GM12891 (cell line): ENCODE data around the gene TMEFF1. TPM values are rescaled to one million over a fixed set of nuclear protein-coding genes. Genes with fewer than 3 reads are reported as not detected.
A peak's percentile ranks its signal among the peaks of the same experiment; 100 is the strongest.

Source experiments
- DNase-seq: peaks from one replicate; pipeline ENCODE4 v3.0.0; 2011; ENCODE audit warnings: low spot score; ENCODE audit not compliant: insufficient read length
- FAIRE-seq: peaks from 2 replicates; lab custom pipeline; 2011; peaks lifted over from hg19 to GRCh38; lab: Jason Lieb, UNC
- PAX5 ChIP-seq: IDR thresholded peaks from 2 replicates; pipeline ENCODE4 v1.6.1; 2011; ENCODE audit warnings: low read length, moderate library complexity, mild to moderate bottlenecking; ENCODE audit not compliant: insufficient read depth, severe bottlenecking
- POLR2A ChIP-seq: IDR thresholded peaks from 2 replicates; pipeline ENCODE4 v1.6.1; 2011; ENCODE audit warnings: low read depth, low read length, control low read depth
- POLR2AphosphoS5 ChIP-seq: IDR thresholded peaks from 2 replicates; pipeline ENCODE4 v1.6.1; 2011; ENCODE audit warnings: low read depth, low read length, control low read depth
- POU2F2 ChIP-seq: IDR thresholded peaks from 2 replicates; pipeline ENCODE4 v1.6.1; 2011; ENCODE audit warnings: low read depth, mild to moderate bottlenecking, control low read depth, low read length, moderate library complexity
- SPI1 ChIP-seq: IDR thresholded peaks from 2 replicates; pipeline ENCODE4 v1.6.1; 2011; ENCODE audit warnings: low read depth, low read length, control low read depth
- TAF1 ChIP-seq: IDR thresholded peaks from 2 replicates; pipeline ENCODE4 v1.6.1; 2011; ENCODE audit warnings: low read depth, low read length, control low read depth
- polyA plus RNA-seq: library from polyadenylated mRNA; unstranded; fragments of >200 nt; gene quantifications from one replicate; pipeline ENCODE4 v1.2.1, GENCODE V29; 2012; ENCODE audit warnings: low read depth, missing spikeins, inconsistent platforms; ENCODE audit not compliant: missing spikeins

The TMEFF1 gene
- polyA plus RNA-seq = 0.04 TPM

- DNase-seq (peak; percentile 68), FAIRE-seq (no peak)
- TF ChIP-seq TAF1 (no peak), POU2F2 (no peak), SPI1 (no peak), POLR2AphosphoS5 (no peak), PAX5 (no peak), POLR2A (no peak)
These were observed at the start of gene TMEFF1 for GRCh38 chr9:100472788-100473275. Gene TMEFF1, plus strand, starts transcription at chr9:100473149. Its CDS starts 396 bp downstream, at chr9:100473545.

GRCh38 chr9:100425758-100426157, 47.2 kb upstream of the TMEFF1 start:
- TF ChIP-seq POLR2AphosphoS5 (no peak), POLR2A (no peak), PAX5 (no peak), POU2F2 (no peak), SPI1 (no peak), TAF1 (no peak)
- DNase-seq (no peak), FAIRE-seq (no peak)

GRCh38 chr9:100426189-100426529, 46.8 kb upstream of the TMEFF1 start:
- no peak for FAIRE-seq
- TF ChIP-seq TAF1 (no peak), POLR2A (no peak), PAX5 (no peak), POLR2AphosphoS5 (no peak), POU2F2 (no peak), SPI1 (no peak)
- DNase-seq = no peak

- FAIRE-seq (peak; percentile 58), DNase-seq (peak; percentile 75)
- TF ChIP-seq POLR2A (no peak), POU2F2 (peak; percentile 34; the same call in 1 of the 2 replicates), TAF1 (0 out of 2 replicates have a peak, but pooled peaks have one; percentile 10)
These were observed 46.2 kb upstream of the TMEFF1 start, which contains the start of gene MSANTD3 for GRCh38 chr9:100426530-100427365. Gene MSANTD3, plus strand, starts transcription at chr9:100427143. Its CDS starts 14,796 bp downstream, at chr9:100441939.

- FAIRE-seq (no peak), DNase-seq (no peak)
- no peak for TF ChIP-seq POLR2A
- no peak for TF ChIP-seq POLR2AphosphoS5
- no peak for TF ChIP-seq SPI1
These were observed 45.3 kb upstream of the TMEFF1 start for GRCh38 chr9:100427366-100428263.

- no peak for FAIRE-seq
- TF ChIP-seq SPI1 (peak; percentile 43; the same call in 1 of the 2 replicates), POLR2A (no peak)
- DNase-seq = no peak
These were observed 43.9 kb upstream of the TMEFF1 start for GRCh38 chr9:100428871-100429654.

GRCh38 chr9:100430286-100430940, 42.5 kb upstream of the TMEFF1 start:
- FAIRE-seq = no peak
- no peak for DNase-seq
- no peak for TF ChIP-seq POLR2AphosphoS5
- no peak for TF ChIP-seq PAX5
- no peak for TF ChIP-seq SPI1
- TF ChIP-seq POU2F2 = no peak
- TF ChIP-seq TAF1 = no peak
- TF ChIP-seq POLR2A = no peak

- no peak for TF ChIP-seq SPI1
- no peak for TF ChIP-seq POLR2A
- no peak for TF ChIP-seq PAX5
- no peak for TF ChIP-seq POLR2AphosphoS5
- TF ChIP-seq TAF1 = no peak
- TF ChIP-seq POU2F2 = no peak
- DNase-seq (no peak), FAIRE-seq (no peak)
These were observed 41.1 kb upstream of the TMEFF1 start for GRCh38 chr9:100431886-100432285.

GRCh38 chr9:100432736-100433135, 40.2 kb upstream of the TMEFF1 start:
- FAIRE-seq = no peak
- TF ChIP-seq POU2F2 (no peak), PAX5 (no peak), SPI1 (no peak), POLR2A (no peak), TAF1 (no peak), POLR2AphosphoS5 (no peak)
- DNase-seq = no peak
